Lower lobe of right lung (tissue), 2 donors: ENCODE data around the gene KCNK16. TPM values are rescaled to one million over a fixed set of nuclear protein-coding genes. Genes with fewer than 3 reads are reported as not detected.

ENCODE experiments used
- ATAC-seq, 2 donors: fragments of 200-7000 bp; cut with Tn5 transposase; one replicate each; pipeline ENCODE4 v1.9.1; 2020 to 2022; ENCODE audit warnings: mild to moderate bottlenecking in 2 of 2, moderate library complexity in 2 of 2
- DNase-seq: peaks from one replicate; pipeline ENCODE4 v3.0.0-alpha.2; 2020
- H3K27ac ChIP-seq: fragments of 200-600 bp; one replicate; pipeline ENCODE4 v1.8.0; 2022
- H3K27me3 ChIP-seq: fragments of 200-600 bp; one replicate; pipeline ENCODE4 v1.8.0; 2022; ENCODE audit warnings: low read depth
- H3K36me3 ChIP-seq: fragments of 200-600 bp; one replicate; pipeline ENCODE4 v1.8.0; 2022; ENCODE audit warnings: mild to moderate bottlenecking
- H3K4me1 ChIP-seq: fragments of 200-600 bp; one replicate; pipeline ENCODE4 v1.8.0; 2022
- H3K4me3 ChIP-seq: fragments of 200-600 bp; one replicate; pipeline ENCODE4 v1.8.0; 2022; ENCODE audit warnings: mild to moderate bottlenecking
- H3K9me3 ChIP-seq: fragments of 200-600 bp; one replicate; pipeline ENCODE4 v1.8.0; 2022
- intact Hi-C: fragments of 100-400 bp; cut with DNase I; formaldehyde crosslinking; loops from one replicate; pipeline ENCODE4 v1.11.0; 2022
- total RNA-seq: library from RNA; stranded (reverse); fragmentation: NEBNext Ultra II Directional; extraction: Animal tissue kit (Norgen Biotek cat#: 25700); gene quantifications from one replicate; pipeline ENCODE4 v1.2.1, GENCODE V29; 2021
- TF ChIP-seq, protein P1 (sequence below): fragments of 200-600 bp; IDR thresholded peaks from one replicate; pipeline ENCODE4 v1.8.0; 2022; ENCODE audit warnings: antibody characterized with exemption, mild to moderate bottlenecking
- donor health status: DM: no; HTN: yes; CAD: no; lungs with severe emphysema.

KCNK16 gene
- total RNA-seq, 1 donor from 2014 or later: not detected

DNA sequence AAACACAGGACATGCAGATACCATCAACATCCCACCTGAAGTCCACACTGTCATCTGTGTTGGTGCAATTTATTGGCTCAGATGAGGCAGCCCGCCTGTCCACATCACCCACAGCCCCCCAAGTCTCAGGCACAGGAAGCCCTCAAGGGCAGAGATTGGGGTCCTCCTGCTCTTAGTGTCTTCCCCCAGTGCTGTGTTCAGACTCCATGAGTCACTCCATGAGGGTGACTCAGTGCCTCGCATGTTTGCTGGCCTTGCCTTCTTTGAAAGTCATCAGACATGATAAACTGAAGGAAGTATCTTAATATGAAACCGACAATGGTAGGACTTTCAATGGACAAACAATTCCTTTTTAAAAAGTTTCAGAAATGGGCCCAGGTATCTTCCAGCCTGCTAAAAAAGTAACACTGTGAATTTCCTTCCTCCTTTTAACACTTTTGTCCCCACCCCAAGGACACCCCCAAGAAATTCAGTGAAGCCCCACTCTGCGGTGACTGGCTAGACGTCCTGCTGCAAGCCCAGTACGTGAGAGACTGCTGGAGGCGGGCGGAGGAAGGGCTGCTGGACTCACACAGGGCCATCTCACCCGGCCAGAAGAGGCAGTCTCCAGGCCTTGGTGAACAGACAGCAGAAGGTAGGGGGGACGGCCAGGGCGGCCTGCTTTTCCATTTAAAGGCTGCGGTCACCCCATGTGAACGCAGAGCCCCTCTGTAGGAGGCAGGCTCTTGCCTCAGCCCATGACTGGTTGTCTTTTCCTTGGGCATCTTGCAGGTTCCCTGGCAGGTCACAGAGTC, 43.0 kb upstream of the KCNK16 start:
- DNase-seq: no peak
- intact Hi-C loops: no loop called here

DNA sequence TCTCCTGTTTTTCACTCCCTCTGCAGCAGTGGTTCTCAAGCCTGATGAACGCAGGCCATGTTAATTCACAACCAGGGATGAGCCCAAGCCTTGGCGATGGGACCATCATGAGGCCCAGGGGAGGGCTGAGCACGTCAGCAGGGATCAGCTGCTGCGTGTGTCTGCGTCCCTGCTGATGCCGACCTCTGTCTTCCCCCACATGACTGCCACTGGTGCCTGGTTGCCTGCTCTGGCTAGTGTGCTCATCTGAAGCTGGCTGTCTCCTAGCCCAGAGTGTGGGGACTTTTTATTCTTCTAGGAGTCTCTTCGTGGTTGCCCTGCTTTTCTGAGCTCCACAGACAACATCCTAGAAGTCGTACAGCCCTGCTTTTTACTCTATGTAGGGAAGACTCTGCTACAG, 40.8 kb upstream of the KCNK16 start:
- intact Hi-C loops: no loop called here
- Histone ChIP-seq H3K36me3 (no peaks in the 10 kb centered on the region), H3K4me1 (peaks cover 12% of the 10 kb centered on the region), H3K9me3 (no peaks in the 10 kb centered on the region), H3K4me3 (no peak overlapping the region), H3K27ac (no peak overlapping the region), H3K27me3 (no peaks in the 10 kb centered on the region)
- ATAC-seq: no peak
- TF ChIP-seq, protein P1, sequence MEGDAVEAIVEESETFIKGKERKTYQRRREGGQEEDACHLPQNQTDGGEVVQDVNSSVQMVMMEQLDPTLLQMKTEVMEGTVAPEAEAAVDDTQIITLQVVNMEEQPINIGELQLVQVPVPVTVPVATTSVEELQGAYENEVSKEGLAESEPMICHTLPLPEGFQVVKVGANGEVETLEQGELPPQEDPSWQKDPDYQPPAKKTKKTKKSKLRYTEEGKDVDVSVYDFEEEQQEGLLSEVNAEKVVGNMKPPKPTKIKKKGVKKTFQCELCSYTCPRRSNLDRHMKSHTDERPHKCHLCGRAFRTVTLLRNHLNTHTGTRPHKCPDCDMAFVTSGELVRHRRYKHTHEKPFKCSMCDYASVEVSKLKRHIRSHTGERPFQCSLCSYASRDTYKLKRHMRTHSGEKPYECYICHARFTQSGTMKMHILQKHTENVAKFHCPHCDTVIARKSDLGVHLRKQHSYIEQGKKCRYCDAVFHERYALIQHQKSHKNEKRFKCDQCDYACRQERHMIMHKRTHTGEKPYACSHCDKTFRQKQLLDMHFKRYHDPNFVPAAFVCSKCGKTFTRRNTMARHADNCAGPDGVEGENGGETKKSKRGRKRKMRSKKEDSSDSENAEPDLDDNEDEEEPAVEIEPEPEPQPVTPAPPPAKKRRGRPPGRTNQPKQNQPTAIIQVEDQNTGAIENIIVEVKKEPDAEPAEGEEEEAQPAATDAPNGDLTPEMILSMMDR: no peak
- no peak for DNase-seq

More for the DNA sequence above, 43.0 kb upstream of the KCNK16 start:
- Histone ChIP-seq H3K4me1 (peaks cover 10% of the 10 kb centered on the region), H3K9me3 (no peaks in the 10 kb centered on the region), H3K27ac (no peak overlapping the region), H3K36me3 (no peaks in the 10 kb centered on the region), H3K27me3 (no peaks in the 10 kb centered on the region), H3K4me3 (no peak overlapping the region)
- ATAC-seq: no peak
- TF ChIP-seq, protein P1: no peak

DNA sequence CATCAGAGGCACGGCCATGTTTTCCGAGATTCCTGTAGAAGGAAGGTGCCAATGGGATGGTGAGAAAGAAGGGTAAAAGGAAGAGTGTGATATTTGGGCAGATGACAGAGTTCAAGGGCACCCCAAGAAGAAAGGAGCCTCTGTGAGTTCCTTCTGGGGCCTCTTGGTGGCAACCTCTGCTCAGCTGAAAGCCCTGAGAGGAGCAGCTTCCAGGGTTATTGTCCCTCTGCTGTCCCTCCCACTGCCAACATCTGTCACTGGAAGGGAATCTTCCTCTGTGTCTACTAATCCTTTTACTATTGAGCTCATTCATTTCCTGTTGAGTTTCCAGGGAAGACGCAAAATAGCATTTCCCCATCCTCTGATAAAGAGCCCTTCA, 40.0 kb upstream of the KCNK16 start:
- Histone ChIP-seq H3K4me1 (peaks cover 17% of the 10 kb centered on the region), H3K9me3 (no peaks in the 10 kb centered on the region), H3K27ac (no peak overlapping the region), H3K4me3 (no peak overlapping the region), H3K27me3 (no peaks in the 10 kb centered on the region), H3K36me3 (no peaks in the 10 kb centered on the region)
- TF ChIP-seq, protein P1: no peak
- DNase-seq: no peak
- ATAC-seq: peak in 1 of 2 donors; percentile 10
- intact Hi-C loops: no loop called here

DNA sequence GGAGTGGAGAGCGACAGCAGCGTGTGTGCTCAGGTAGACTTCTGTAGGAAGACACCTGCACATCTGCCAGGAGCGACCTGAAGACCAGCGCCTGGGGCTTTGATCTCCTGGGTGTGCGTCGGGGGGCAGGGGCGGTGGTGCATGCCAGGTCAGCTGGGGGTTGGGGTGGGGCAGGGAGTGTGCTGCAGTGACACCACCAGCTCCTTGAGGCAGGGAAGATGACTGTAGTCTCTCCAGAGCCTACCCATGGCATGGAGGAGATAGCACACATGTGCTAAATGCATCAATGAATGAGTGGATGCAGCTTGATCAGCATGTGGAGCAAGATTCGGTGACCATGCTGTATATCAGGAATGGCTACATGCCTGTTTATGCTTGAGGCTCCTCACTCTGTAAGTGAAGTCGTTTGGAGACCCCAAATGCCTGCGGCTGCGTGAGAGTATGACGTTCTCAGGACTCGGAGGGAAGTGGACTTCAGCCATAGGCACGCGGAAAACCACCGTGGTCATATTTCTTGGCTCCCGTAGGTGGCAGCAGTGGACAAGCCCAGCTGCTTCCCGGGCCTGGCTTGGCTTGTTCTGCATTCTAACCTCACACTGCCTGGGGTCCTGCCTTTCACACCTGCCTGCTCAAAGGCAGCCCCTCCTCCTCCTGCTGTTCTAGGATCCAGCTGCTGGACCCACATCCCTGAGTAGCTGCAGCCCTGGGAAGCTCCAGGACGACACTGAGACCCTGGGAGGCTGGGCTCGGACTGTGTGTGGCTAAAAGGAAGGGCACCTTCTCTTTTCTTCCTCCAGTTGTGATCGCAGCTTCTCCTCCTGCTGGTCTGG, 39.4 kb upstream of the KCNK16 start:
- TF ChIP-seq, protein P1: peak; percentile 79
- Histone ChIP-seq H3K9me3 (no peaks in the 10 kb centered on the region), H3K27ac (no peak overlapping the region), H3K27me3 (no peaks in the 10 kb centered on the region), H3K36me3 (no peaks in the 10 kb centered on the region), H3K4me1 (peaks cover 17% of the 10 kb centered on the region), H3K4me3 (no peak overlapping the region)
- intact Hi-C loops: no loop called here
- DNase-seq: peak; percentile 62
- ATAC-seq: peak; percentile 84 to 86

DNA sequence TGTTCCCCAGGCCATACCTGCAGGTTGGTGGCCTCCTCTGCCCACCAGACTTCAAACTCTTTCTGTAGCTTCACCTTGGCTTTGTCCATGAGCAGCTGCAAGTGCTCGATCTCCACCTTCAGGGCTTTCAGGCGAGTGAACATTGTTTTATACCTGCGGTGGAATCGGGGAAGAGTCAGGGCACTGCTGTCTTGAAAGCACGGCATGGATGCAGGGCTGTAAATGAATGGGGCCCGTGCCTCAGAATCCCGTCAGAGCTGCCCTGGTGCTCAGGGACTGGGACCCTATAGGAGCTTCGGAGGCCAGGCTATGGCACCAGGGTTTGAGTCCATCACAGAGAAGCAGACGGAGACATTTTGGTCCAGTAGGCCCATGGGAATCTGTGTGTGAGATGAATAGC, 37.9 kb upstream of the KCNK16 start:
- Histone ChIP-seq H3K4me3 (no peak overlapping the region), H3K27ac (no peak overlapping the region), H3K9me3 (no peaks in the 10 kb centered on the region), H3K4me1 (peaks cover 17% of the 10 kb centered on the region), H3K27me3 (no peaks in the 10 kb centered on the region), H3K36me3 (no peaks in the 10 kb centered on the region)
- ATAC-seq (no peak), DNase-seq (no peak)
- intact Hi-C loops: no loop called here
- TF ChIP-seq, protein P1: no peak
